Nephron progenitor cell (in vitro differentiated cells): ENCODE measurements around the gene STAB1.

Experiments
- DNase-seq: peaks from one replicate; pipeline ENCODE4 v3.0.0; 2021
- H3K27ac Mint-ChIP-seq: 2 replicates; pipeline ENCODE4 v1.8.0; 2021; ENCODE audit warnings: mild to moderate bottlenecking, moderate library complexity, mixed read lengths
- H3K27me3 Mint-ChIP-seq: 2 replicates; pipeline ENCODE4 v1.8.0; 2021; ENCODE audit warnings: mild to moderate bottlenecking, low read depth, mixed read lengths; ENCODE audit not compliant: poor library complexity
- H3K36me3 Mint-ChIP-seq: 2 replicates; pipeline ENCODE4 v1.8.0; 2021; ENCODE audit warnings: low read depth, mixed read lengths
- H3K4me1 Mint-ChIP-seq: 2 replicates; pipeline ENCODE4 v1.8.0; 2021; ENCODE audit warnings: mixed read lengths
- H3K4me3 Mint-ChIP-seq: 2 replicates; pipeline ENCODE4 v1.8.0; 2021; ENCODE audit warnings: mild to moderate bottlenecking, moderate library complexity, mixed read lengths
- H3K9me3 Mint-ChIP-seq: 2 replicates; pipeline ENCODE4 v1.8.0; 2021; ENCODE audit warnings: mild to moderate bottlenecking, moderate library complexity, mixed read lengths
- CTCF ChIP-seq: fragments of 200-600 bp; sonication (generic); IDR thresholded peaks from 2 replicates; pipeline ENCODE4 v1.5.0; 2021; ENCODE audit warnings: antibody characterized with exemption

STAB1 gene, protein sequence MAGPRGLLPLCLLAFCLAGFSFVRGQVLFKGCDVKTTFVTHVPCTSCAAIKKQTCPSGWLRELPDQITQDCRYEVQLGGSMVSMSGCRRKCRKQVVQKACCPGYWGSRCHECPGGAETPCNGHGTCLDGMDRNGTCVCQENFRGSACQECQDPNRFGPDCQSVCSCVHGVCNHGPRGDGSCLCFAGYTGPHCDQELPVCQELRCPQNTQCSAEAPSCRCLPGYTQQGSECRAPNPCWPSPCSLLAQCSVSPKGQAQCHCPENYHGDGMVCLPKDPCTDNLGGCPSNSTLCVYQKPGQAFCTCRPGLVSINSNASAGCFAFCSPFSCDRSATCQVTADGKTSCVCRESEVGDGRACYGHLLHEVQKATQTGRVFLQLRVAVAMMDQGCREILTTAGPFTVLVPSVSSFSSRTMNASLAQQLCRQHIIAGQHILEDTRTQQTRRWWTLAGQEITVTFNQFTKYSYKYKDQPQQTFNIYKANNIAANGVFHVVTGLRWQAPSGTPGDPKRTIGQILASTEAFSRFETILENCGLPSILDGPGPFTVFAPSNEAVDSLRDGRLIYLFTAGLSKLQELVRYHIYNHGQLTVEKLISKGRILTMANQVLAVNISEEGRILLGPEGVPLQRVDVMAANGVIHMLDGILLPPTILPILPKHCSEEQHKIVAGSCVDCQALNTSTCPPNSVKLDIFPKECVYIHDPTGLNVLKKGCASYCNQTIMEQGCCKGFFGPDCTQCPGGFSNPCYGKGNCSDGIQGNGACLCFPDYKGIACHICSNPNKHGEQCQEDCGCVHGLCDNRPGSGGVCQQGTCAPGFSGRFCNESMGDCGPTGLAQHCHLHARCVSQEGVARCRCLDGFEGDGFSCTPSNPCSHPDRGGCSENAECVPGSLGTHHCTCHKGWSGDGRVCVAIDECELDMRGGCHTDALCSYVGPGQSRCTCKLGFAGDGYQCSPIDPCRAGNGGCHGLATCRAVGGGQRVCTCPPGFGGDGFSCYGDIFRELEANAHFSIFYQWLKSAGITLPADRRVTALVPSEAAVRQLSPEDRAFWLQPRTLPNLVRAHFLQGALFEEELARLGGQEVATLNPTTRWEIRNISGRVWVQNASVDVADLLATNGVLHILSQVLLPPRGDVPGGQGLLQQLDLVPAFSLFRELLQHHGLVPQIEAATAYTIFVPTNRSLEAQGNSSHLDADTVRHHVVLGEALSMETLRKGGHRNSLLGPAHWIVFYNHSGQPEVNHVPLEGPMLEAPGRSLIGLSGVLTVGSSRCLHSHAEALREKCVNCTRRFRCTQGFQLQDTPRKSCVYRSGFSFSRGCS (N-terminal part only)

DNA sequence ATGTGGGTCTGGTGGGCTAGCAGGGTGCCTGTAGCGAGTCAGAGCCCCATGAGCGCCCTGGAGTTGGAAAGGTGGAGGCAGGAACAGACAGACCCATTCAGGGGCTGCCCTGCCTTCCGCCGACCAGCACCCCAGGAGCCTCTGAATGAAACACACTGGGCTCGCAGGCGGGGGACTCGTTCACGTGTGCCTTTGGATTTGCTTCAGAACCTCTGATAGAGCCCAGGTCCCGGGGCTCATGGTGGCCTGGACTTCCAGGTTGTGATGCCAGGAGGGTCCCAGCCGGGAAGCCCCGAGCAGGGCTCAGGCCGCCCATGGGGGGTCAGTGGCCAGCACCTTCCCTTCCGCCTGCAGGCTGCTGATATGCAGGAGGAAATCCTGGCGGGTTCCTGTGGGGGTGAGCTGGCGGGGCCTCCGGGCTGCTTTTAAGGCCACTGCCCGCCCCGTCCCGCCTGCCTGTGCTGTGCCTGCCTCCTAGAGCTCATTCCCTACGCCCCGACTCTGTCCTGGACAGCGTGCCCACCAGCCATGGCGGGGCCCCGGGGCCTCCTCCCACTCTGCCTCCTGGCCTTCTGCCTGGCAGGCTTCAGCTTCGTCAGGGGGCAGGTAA lies at the start of gene STAB1:
STAB1 (plus strand) TSS at position 453 of the 610 bp plus-strand sequence; CDS start at position 529, 76 bp downstream.
- Mint-ChIP-seq H3K4me3 (no peak within 1 kb of the TSS), H3K27me3 (no peaks in the 10 kb centered on the region), H3K27ac (peak within 1 kb of the TSS; percentile 96), H3K36me3 (peaks cover 10% of the 10 kb centered on the region), H3K4me1 (peaks cover 10% of the 10 kb centered on the region), H3K9me3 (no peaks in the 10 kb centered on the region)
- TF ChIP-seq CTCF = no peak
- DNase-seq = no peak

- Mint-ChIP-seq H3K4me1 (peaks cover 47% of the 10 kb centered on the region), H3K9me3 (no peaks in the 10 kb centered on the region), H3K4me3 (no peak overlapping the region), H3K27me3 (peaks cover 9% of the 10 kb centered on the region), H3K36me3 (no peaks in the 10 kb centered on the region), H3K27ac (no peak overlapping the region)
- no peak for DNase-seq
- no peak for TF ChIP-seq CTCF
Measured at GRCh38 chr3:52446042-52446441, 49.1 kb upstream of the STAB1 start.

GRCh38 chr3:52446631-52447511 lies 48.3 kb upstream of the STAB1 start:
- TF ChIP-seq CTCF = peak; percentile 100
- no peaks in the 10 kb centered on the region for H3K9me3 Mint-ChIP-seq
- no peak overlapping the region for H3K27ac Mint-ChIP-seq
- H3K4me1 Mint-ChIP-seq = peaks cover 51% of the 10 kb centered on the region
- no peaks in the 10 kb centered on the region for H3K36me3 Mint-ChIP-seq
- H3K27me3 Mint-ChIP-seq = peaks cover 9% of the 10 kb centered on the region
- DNase-seq = peak; percentile 82
- no peak overlapping the region for H3K4me3 Mint-ChIP-seq

DNA sequence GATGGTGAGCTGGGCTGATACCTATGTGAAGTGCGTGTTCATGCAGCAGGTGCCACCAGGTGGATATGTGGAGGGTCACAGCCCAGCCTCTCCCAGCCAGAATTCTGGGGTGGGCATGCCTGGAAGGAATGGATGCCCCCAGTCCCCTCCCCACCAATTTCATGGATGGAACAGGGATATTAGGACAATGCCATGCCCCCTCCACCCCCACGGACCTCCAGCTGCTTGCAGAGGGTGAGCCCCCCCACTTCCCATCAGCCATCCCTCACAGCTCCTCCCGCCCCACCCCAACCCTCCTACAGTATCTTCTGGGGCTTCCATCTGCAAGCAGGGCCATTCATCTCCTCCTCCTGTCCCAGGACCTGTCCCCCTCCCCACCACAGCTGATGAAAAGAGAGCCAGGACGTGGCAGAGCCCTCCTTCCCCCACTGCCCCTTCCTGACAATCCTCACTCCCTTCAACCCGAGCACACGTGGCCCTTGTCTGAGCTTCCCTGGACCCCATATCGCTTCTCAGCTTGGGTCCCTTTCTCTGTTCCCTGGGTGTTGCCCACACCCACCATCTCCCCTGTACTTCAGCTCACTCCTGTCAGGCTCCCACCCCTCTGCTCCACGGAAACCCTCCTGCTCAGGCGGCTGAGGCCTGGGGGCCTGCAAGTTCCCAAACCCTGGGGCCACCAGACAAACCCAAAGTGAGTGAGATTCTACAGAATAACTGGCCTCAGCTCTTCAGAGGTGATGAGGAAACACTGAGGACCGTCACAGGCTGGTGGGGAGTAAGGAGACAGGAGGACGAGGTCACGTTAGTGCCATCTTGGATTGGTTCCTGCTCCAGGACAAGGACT lies 47.4 kb upstream of the STAB1 start:
- TF ChIP-seq CTCF = no peak

More for the DNA sequence above, 47.4 kb upstream of the STAB1 start:
- Mint-ChIP-seq H3K27ac (no peak overlapping the region), H3K4me1 (peaks cover 56% of the 10 kb centered on the region), H3K4me3 (no peak overlapping the region), H3K27me3 (peaks cover 9% of the 10 kb centered on the region), H3K9me3 (no peaks in the 10 kb centered on the region), H3K36me3 (no peaks in the 10 kb centered on the region)
- no peak for DNase-seq
